ENCODE measurements around the gene ATP8B1. TPM values are rescaled to one million over a fixed set of nuclear protein-coding genes. Genes with fewer than 3 reads are reported as not detected.

Gene ATP8B1
- total and polyA plus RNA-seq, 9 of the 15 experiments (the other 6 are each of a cell fraction or from before 2014, with no cell fraction given), result 0.01 to 0.22 (median 0.03) TPM; not detected in 3

DNA sequence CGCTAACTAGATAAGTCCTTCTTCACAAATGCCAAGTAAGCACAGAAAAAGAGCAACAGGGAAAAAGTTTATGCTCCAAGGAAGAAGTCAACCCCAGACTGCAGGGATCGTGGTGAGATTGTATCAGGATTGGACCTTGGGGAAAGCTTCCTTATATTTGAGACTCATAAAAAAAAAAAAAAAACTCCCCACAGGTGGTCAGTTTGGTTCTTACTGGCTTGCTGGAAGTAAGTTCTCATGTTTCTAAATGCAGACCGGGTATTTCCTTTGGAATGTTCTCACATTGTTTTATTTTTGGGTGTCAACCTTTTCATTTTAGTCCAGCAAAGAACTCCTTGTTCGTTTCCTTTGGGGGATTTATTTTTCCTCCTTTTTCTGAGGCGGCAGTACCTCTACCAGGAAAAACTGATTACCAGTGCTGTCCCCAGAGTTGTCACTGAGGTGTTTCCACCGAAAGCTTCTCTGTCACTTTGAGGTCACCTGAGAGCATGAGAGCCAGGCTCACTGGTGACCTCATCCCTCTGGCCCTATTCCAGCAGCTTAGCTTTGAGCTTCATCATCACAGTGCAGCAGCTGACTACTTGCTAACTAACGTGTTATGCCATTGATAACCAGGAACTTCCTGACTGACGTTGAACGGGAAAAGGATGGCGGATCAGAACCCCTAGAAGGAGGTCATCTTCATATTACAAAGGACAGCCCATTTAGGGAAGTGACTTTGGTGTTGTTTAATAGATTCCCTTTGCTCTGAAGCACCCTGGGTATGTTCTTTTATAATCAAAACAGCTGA, 16.8 kb upstream of the ATP8B1 start (continued):
- TF ChIP-seq, protein P1, sequence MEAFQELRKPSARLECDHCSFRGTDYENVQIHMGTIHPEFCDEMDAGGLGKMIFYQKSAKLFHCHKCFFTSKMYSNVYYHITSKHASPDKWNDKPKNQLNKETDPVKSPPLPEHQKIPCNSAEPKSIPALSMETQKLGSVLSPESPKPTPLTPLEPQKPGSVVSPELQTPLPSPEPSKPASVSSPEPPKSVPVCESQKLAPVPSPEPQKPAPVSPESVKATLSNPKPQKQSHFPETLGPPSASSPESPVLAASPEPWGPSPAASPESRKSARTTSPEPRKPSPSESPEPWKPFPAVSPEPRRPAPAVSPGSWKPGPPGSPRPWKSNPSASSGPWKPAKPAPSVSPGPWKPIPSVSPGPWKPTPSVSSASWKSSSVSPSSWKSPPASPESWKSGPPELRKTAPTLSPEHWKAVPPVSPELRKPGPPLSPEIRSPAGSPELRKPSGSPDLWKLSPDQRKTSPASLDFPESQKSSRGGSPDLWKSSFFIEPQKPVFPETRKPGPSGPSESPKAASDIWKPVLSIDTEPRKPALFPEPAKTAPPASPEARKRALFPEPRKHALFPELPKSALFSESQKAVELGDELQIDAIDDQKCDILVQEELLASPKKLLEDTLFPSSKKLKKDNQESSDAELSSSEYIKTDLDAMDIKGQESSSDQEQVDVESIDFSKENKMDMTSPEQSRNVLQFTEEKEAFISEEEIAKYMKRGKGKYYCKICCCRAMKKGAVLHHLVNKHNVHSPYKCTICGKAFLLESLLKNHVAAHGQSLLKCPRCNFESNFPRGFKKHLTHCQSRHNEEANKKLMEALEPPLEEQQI (IDR thresholded peaks at IDR 0.05), result no peak
- no peak for TF ChIP-seq PHB (CRISPR knock-in tag; IDR thresholded peaks at IDR 0.05)
- TF ChIP-seq, protein P2, sequence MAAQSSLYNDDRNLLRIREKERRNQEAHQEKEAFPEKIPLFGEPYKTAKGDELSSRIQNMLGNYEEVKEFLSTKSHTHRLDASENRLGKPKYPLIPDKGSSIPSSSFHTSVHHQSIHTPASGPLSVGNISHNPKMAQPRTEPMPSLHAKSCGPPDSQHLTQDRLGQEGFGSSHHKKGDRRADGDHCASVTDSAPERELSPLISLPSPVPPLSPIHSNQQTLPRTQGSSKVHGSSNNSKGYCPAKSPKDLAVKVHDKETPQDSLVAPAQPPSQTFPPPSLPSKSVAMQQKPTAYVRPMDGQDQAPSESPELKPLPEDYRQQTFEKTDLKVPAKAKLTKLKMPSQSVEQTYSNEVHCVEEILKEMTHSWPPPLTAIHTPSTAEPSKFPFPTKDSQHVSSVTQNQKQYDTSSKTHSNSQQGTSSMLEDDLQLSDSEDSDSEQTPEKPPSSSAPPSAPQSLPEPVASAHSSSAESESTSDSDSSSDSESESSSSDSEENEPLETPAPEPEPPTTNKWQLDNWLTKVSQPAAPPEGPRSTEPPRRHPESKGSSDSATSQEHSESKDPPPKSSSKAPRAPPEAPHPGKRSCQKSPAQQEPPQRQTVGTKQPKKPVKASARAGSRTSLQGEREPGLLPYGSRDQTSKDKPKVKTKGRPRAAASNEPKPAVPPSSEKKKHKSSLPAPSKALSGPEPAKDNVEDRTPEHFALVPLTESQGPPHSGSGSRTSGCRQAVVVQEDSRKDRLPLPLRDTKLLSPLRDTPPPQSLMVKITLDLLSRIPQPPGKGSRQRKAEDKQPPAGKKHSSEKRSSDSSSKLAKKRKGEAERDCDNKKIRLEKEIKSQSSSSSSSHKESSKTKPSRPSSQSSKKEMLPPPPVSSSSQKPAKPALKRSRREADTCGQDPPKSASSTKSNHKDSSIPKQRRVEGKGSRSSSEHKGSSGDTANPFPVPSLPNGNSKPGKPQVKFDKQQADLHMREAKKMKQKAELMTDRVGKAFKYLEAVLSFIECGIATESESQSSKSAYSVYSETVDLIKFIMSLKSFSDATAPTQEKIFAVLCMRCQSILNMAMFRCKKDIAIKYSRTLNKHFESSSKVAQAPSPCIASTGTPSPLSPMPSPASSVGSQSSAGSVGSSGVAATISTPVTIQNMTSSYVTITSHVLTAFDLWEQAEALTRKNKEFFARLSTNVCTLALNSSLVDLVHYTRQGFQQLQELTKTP (IDR thresholded peaks at IDR 0.05; ENCODE audit: low read depth in 1 of 2, partially characterized antibody in 2 of 2), result peak in 1 of 2 experiments; percentile 77
- no peak for TF ChIP-seq TAF7 (tag; IDR thresholded peaks at IDR 0.05)
- TF ChIP-seq SRSF3 (IDR thresholded peaks at IDR 0.05; ENCODE audit: insufficient read depth, low read length), result no peak
- TF ChIP-seq, protein P3, sequence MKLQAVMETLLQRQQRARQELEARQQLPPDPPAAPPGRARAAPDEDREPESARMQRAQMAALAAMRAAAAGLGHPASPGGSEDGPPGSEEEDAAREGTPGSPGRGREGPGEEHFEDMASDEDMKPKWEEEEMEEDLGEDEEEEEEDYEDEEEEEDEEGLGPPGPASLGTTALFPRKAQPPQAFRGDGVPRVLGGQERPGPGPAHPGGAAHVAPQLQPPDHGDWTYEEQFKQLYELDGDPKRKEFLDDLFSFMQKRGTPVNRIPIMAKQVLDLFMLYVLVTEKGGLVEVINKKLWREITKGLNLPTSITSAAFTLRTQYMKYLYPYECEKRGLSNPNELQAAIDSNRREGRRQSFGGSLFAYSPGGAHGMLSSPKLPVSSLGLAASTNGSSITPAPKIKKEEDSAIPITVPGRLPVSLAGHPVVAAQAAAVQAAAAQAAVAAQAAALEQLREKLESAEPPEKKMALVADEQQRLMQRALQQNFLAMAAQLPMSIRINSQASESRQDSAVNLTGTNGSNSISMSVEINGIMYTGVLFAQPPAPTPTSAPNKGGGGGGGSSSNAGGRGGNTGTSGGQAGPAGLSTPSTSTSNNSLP (IDR thresholded peaks at IDR 0.05; ENCODE audit: borderline replicate concordance, low read depth, low read length), result no peak
- TF ChIP-seq U2AF1 (optimal IDR thresholded peaks at IDR 0.05; ENCODE audit: low read depth, low read length), result no peak
- no peak for TF ChIP-seq BRCA1 (IDR thresholded peaks at IDR 0.05)
- no peak for TF ChIP-seq BRCA1 (CRISPR knock-in tag; IDR thresholded peaks at IDR 0.05)
- TF ChIP-seq SMARCE1 (IDR thresholded peaks at IDR 0.05), result no peak; the same call in 1 of the 2 replicates
- TF ChIP-seq ZNF263 (CRISPR knock-in tag; IDR thresholded peaks at IDR 0.05; ENCODE audit: borderline replicate concordance), result no peak
- peak; percentile 83; the same call in 1 of the 2 replicates for TF ChIP-seq NCOA1 (IDR thresholded peaks at IDR 0.05; ENCODE audit: low read depth)
- TF ChIP-seq ATF1 (CRISPR knock-in tag; IDR thresholded peaks at IDR 0.05), result no peak
- TF ChIP-seq ATF1 (tag; IDR thresholded peaks at IDR 0.05), result peak; percentile 82
- TF ChIP-seq HNRNPK (IDR thresholded peaks at IDR 0.05; ENCODE audit: low read depth, low read length, poor library complexity, severe bottlenecking), result no peak
- TF ChIP-seq YBX1 (IDR thresholded peaks at IDR 0.05), result no peak
- TF ChIP-seq FOSL1 (tag; conservative IDR thresholded peaks at IDR 0.05), result peak; percentile 86
- no peak for TF ChIP-seq ILK (tag; IDR thresholded peaks at IDR 0.05; ENCODE audit: borderline replicate concordance, low read depth)
- TF ChIP-seq TOE1 (IDR thresholded peaks at IDR 0.05; ENCODE audit: borderline replicate concordance), result peak; percentile 68; the same call in 1 of the 2 replicates
- TF ChIP-seq TOE1 (CRISPR knock-in tag; IDR thresholded peaks at IDR 0.05; ENCODE audit: borderline replicate concordance, low read depth), result no peak
